DMS153 (cell line): ENCODE data around the gene NEURL3.

Source experiments
- DNase-seq: peaks from one replicate; lab custom pipeline; 2025; lab: John Stamatoyannopoulos, UW

The NEURL3 gene

DNA sequence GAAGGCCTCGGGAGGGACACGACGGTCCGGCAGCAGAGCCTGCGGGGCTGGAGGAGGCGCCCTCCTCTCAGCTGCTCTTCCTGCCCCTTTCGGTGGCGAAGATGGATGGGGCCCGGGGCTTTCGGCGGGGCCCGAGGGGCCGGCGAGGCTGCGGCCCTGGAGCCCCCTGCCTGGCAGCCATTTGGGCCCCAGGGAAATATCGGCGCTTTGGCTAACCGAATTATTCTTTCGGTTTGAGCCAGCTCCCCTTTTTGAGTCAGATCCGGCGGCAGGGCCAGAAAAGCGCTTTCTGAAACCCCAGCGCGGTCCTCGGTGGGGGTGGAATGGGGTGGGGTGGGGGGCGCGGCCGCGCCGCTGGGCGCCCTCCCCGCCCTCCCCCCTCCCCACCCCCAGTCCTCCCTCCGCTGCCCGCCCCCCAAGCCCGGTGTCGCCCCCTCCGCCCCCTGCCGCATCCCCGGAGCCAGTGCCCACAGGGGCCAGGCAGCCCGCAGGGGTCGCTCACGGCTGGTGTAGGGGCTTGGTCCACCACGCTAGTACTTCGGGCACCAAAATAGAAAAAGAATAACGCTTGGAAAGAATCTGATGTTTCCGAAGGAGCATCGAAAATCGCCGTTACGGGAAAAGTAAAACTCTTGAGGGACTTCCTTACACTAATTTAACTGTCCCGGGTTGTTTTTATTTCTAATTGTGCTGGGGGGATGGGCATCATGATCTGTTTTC, 22.3 kb upstream of the NEURL3 start:
- no peak for DNase-seq

DNA sequence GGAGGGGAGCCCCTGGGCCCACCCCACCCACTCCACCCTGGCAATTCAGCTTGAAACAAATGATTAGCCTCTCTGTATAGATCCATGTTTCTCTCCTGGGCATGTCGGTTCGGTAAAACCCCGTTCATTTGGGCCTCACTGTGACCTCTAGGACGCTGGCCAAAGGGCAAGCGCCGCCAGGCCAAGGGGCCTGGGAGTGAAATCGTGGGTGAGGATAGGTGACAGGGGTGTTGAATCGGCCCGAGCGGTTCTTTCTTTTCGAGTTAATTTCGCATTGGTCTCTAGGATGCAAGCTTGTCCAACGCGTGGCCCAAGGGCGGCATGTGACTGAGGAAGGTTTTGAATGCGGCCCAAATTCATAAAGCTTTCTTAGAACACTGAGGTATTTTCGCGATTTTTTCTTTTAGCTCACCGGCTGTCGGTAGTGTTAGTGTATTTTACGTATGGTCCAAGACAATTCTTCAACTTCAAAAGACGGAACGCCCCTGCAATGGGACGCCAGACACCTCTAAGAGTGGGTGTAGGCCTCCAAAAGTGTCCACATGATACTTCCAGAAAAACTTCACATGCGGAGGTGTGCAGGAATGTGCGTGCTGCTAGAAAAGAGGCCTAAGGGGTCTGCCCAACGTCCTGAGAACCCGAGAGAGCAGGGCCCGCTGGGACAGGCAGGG, 21.6 kb upstream of the NEURL3 start:
- DNase-seq = no peak

DNA sequence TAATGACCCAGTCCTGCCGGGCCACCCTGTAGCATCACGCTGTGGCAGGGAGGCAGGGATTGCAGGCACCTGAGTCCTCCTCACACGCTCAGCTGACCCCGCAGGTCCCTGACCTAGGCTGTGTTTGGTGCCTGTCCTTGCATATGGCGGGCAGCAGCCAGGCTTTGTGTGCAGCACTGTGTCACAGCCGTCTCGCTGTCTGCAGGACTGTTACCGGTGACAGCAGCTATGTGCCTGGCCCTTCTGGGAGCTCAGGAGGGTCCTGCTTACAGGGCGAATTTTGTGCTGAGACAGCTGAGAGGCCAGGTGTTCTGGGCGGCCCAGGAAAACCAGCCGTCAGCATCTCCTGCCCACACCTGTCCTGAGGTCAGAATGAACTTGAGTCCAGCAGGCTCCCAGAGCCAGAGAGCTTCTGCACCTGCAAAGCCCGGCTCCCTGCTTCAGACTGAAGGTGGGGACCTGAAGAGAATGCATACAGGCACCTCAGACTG, 21.0 kb upstream of the NEURL3 start:
- DNase-seq = no peak

DNA sequence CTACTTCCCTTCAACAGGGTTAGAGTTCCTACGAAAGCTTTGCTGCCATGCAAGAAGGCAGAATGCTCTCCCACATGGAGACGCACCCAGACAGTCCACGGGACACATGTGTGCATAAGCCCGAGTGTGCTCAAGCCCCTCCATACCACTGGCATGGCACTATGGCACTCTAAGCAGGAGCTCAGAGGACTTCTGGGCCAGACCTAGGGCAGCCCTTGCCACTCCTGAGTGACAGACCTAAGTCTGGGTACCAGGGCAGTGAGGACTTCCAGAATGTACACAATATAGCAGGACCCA, 20.0 kb upstream of the NEURL3 start:
- no peak for DNase-seq

DNA sequence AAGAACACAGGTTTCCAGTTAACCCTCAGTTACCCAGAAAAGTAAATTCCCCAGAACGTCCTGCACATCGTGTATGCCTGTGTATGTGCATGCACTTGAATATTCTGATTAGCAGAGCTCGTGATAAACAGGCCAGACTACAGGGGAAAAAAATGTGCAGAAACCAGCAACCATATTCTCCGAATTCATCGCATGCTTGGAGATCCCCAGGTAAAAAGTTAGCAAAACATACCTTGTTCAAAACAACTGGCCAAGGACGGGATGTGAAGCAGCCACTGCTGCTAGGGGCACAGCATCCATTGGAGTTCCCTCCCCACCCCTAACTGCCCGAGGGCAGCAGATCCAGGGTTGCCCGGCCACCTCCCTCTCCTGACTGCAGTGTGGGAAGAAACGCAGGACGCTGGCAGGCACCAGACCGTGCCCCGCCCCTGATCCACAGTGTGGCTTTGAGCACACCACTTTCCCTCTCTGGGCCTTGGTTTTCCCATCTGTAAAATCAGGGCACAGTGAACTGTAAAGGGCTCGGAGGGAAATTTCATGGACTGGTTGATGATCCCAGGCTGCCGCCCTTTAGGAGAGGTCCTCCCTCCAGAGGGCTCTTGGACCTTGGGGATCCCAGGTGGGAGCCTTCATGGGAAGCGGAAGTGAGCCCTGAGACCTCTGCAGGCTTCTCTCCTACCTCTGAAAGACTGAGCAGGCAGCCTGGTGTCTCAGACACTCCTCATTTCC, 19.5 kb upstream of the NEURL3 start:
- DNase-seq = no peak

DNA sequence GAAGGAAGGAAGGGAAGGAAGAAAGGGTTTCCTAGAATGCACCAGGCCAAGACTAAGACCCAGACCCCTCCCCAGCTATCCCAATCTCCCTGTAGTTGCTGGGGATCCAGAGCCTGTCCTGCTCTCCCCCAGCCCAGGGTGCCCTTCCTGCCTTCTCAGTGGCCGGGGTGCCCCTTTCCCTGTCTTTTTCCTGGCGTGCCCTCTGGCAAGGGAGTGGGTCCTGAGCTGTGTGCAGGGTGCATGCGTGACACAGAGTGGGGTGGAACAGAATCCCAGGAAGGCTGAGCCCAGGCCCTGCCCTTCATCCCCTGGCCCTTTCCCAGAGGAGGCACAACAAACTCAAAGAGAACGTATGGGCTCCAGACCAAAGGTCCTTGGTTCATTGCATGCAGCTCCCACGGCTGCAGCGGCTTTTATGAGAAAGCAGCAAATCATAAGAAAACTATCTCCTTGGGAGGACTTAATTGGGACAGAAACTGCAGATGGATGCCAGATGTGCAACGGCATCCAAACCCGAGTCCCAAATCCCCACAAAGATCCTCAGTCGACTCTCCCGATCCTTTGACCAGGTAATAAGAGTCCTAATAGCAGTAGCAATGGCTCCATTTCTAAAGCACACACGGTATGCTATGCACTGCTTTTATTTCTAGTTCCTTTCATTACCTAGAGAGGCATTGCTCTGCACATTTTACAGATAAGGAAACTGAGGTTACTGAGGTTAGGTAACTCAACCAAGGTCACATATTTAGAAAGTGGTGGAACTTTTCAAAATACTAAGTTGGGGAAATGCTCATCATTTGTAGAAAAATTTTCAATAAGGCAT, 18.7 kb upstream of the NEURL3 start:
- no peak for DNase-seq

DNA sequence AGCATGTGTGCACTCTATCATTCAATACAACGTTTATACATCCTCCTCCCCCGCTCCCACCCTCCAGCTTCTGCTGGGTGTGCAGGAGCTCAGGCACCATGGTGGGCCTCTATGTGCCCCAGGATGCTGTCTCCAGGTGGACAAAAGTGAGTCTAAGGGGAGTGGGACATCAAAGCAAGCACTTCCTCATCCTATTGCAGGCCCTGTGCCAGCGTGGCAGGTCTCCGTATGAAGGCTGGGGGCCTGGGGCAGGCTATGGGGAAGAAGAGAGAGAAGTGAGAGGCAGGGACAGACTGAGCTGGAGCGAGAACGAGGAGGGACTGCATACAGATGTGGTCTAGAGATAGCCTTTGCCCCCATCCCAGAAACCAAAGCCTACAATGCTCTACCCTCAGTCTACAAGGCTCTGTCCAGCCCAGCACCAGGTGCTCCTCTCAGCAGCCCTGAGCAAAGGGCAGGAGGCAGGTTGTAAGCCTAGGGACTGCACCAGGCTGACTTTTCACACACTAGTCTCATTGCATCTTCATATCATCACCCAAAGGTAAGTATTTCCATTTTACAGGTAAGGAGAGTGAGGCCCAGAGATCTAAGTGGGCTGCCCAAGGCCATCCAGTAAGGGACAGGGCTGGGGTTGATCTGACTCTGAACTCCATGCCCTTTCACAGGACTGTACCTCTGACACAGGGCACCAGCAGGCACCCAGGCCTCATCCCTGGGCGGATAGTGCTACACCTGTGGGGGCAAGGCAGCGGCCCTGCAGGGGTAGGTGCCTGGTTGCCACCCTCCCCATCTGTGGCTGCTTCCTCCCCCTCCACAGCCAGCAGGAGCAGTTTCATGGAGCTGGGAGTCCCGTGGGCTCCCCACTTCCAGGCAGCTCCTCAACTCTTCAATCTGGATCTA, 17.4 kb upstream of the NEURL3 start:
- DNase-seq = no peak

DNA sequence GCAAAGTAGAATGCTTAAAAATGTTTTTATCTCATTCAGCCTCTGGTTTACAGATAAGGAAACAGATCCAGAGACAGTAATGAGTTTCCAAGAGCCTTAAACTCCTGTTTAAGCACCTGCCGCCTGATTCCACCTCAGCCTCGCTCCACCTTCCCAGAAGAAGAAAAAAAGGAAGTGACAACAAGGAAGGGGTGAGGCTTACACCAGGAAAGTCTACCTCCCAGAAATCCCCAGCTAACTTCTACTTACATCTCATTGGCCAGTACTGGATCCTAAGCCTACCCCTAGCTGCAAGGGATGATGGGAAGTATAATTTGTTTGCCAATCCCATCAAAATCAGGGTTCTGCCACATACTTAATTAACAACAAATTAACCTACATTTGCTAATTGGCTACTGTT, 16.1 kb upstream of the NEURL3 start:
- DNase-seq = no peak

DNA sequence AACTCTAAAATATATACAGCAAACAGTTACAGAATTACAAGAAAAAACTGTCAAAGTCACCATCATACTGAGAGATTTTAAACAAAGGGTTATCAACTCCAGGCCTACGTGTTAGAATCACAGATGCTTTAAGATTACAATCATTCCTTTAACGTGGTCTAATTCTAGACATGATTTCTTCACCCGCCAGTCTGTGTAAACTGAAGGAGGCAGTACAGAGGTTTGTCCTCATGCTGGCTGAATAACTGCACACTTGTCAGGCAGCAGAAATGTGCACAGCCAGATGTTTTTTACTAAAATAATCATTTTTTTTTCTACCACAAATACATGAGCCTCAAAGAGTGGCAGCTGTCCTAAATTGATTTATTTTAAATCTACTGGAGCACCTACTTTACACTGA, 15.5 kb upstream of the NEURL3 start:
- DNase-seq = no peak

DNA sequence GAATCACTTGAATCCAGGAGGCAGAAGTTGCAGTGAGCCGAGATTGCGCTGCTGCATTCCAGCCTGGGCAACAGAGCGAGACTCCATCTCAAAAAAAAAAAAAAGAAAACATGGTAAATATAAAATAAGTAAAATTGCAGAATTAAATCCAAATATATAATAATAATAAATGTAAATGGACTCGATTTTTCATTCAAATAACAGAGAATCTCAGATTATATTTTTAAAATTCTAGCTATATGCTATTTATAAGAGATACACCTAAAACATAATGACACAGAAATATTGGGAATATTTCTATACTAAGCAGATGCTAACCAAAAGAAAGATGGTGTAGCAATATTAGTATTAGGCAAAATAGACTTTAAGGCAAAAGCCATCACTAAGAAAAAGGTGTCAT, 15.1 kb upstream of the NEURL3 start:
- DNase-seq = no peak

DNA sequence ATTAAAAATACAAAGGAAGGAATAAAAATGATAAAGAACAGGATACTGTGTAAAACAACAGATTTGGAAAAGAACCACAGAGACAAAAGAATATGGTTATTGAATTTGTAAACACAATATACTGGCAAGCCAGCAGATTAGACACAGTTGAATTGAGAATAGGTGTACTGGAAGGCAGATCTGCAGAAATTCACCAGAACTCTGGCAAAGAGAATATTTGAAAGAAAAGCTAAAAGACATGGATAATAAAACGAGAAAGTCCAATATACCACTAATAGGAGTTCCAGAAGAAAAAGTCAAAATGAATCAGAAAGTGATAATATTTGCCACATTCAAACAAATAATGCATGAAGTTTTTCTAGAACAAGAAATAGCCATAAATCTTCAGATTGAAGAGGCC, 11.9 kb upstream of the NEURL3 start:
- no peak for DNase-seq

DNA sequence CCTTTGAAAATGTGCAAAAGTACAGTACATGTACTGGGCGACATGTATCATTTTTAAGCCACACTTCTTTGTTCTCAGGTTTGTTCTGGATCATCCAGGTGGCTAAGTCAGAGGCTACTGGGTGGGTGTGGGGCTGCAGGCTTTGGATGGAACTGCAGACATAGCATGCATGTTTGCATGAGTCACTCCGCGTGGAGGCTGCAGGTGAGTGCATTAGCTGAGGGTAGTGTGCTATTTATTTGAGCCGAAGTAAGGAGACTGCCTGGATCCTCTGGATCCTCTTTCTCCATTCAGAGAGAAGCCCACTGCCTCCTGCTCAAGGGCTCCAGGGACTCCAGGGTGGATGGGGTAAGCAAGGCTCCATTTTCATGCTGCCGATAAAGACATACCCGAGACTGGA, 9.4 kb upstream of the NEURL3 start:
- no peak for DNase-seq

DNA sequence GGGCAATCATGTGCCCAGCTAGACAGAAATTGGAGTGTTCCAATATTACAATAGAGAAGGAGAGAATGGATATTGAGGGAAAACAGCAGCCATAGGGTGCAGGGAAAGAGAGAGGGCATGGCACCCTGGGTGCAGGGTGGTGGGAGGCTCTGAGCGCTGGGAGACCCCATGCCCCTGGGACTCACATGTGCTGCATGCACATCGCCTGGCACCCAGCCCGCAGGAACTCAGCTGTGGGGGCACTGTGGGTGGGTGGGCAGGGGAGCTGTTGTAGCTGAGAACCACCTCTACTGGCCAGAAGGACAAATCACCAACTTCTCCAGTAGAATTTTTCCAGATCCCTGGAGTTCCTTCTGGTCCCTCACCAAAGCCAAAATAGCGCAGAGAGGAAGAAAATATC, 7.2 kb upstream of the NEURL3 start:
- no peak for DNase-seq

DNA sequence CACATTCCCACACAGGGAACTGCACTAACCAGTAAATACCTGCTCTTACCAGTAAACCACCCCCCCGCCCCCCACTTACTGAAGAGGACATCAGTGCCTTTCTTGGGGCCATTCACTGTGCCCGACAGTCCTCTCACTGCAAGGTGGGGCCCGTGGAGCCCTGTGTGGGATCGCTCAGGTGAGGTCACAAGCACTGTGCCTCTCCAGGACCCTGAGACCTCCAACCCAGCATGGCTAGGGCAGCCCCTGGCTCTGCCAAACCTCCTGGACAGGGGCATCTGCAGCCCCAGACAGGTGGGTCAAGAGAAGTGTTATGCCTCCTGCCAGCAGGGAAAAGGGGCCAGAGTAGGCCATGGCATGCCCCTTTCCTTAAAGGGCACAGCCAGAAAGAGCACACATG, 6.7 kb upstream of the NEURL3 start:
- DNase-seq = no peak

DNA sequence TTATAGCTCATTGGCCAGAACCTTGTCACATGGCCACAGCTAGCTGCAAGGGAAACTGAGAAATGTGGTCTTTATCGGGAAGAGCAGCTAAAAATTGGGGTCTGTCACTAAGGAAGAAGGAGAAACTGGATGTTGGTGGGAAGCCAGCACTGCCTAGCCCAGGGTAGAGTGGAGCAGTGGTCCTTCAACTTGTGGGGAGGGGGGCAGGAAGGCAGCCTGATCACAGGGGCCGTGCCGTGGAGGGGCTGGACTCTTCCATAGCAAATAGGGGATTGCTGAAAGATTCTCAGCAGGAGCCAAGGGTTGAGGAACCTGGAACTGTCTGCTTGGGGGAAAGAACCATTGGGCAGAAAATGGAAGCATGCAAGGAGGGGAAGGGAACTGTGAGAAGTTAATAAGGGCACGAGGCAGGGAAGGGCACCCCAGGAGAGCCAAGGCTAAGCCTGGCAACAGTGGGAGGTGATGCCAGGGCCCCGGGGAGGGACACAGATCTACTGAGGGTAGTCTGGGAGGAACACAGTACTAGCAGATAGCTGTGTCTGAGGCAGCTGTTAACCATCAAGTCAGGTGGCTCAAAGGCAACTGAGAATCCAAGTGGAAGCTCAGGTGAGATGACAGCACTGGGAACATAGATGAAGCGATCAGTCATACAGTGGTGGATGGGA, 5.9 kb upstream of the NEURL3 start:
- DNase-seq = no peak

DNA sequence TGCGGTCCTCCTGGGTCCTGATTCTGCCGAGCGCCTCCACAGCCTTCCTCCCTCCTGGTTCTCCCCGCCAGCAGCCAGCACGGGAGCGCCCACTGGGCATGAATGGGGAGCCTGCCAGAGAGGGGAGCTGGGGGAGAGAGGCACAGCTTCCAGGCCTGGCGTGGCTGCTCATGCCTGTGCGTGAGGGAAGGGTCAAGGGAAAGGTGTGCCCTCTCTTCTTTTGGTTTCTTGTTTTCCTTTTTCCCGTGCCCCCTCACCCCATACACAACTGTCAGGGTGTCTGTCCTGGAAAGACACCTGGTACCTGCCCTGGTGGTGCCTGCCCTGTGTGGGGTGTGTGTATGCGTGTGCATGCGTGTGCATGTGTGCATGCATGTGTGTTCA, 4.7 kb upstream of the NEURL3 start:
- no peak for DNase-seq

DNA sequence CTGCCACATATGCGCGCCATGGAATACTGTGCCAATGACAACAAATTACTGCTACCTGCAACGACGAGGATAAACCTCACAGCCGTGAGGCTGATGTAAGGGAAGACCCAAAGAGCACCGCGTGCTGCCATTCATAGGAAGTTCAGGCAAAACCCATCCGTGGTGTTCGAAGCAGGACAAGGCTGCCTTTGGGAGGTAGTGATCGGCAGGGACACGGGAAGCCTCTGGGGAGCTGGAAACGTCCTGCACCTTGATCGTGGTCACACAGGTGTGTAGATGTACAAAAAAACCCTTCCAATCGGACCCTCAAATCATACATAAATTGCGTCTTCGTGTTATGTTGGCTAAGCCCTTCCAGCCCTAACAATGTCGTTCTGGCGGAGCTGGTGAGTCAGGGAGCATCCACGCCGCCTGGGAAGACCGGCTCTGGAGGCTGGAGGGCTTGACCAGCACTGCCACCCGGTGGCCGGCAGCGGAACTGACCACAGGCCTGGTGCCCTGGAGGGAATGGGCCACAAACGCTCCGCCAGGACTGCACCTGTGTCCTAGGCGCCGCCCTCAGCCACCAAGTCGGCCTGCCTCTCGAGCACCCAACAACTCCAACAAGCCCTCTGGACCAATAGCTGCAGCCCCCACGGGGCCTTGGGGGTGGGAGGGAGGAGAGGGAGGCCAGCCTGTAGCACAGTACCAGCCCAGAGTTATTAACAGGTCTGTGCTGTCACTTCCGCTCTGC, 4.1 kb upstream of the NEURL3 start:
- peak; percentile 73 for DNase-seq

DNA sequence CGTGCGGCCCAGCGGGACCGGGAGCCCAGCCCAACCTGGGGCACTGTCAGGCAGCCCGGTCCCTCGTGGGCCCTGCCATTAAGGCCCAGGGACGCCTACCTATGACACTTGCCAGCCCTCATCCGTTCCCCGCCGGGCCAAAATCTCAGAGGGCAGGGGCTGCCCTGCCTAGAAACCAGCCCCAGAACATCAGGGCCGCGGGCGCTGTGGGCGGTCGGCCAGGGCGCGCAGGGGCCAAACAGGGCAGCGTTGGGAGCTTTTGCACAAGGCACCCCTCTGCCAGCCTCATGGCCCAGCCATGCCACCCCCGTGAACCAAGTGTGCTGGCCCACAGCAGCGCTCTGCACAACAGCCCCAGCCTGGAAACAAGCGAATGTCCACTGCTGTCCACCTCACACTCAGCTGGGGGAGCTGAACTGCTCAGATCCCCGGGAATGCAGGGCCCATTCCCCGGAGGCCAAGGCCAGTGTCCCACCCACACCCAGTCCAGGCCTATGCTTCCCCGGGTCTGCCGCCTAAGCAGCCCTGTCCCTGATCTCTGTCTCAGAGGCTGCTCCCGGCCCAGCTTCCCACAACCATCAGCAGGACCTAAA, 3.5 kb upstream of the NEURL3 start:
- no peak for DNase-seq

DNA sequence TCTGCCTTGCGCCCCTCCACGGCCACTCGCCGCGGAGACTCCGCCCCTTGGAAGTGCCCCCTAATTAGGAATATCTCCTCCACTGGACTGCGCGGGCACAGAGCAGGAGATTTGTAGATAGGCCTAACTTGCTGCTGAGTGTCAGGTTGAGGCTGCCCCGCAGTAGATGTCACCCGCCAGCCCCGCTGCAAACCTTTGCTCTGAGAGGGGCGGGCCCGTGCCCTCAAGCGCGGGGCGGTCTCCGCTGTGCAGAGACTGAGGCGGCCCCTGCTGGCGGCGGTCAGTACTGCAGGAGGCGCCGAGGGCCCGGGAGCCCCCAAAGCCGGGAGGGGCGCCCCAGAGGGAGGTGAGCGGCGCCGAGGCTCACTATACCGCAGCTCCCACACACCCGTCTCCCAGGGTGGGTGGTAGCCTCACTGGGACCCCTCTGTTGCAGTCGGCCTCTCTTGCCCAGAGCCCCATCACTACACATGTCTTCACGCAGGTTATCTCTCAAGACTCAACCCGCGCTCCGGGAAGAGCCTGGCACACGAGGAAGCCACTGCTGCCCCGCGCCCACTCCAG, 2.9 kb upstream of the NEURL3 start:
- peak; percentile 18 for DNase-seq

DNA sequence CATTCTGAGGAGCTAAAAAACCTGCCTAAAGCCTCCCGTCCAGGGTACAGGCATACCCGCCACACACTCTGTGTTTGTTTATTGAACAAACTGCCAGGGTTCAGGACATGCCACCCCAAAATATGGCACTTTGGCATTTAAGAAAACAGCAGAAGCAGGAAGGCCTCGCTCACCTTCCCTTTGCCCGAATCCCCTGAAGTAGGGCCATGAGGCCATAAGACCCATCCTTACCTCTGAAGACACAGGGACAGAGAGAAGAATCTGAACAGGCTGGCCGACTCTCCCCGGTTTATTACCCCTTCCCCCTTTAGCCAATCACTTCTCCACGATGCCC, 1.7 kb upstream of the NEURL3 start:
- no peak for DNase-seq
